Activated CD8-positive, alpha-beta memory T cell treated with anti-CD3 and anti-CD28 coated beads for 24 hours (primary cell): ENCODE data around the gene FCAMR.

ENCODE experiments used
- DNase-seq: peaks from one replicate; pipeline ENCODE4 v3.0.0-alpha.2; 2020

Gene FCAMR

GRCh38 chr1:206998816-206999215, 28.6 kb upstream of the FCAMR start:
- no peak for DNase-seq

- no peak for DNase-seq
Observed at GRCh38 chr1:206992790-206993189, 22.5 kb upstream of the FCAMR start.

GRCh38 chr1:206987873-206988272, 17.6 kb upstream of the FCAMR start:
- DNase-seq, result no peak

GRCh38 chr1:206986885-206987284, 16.6 kb upstream of the FCAMR start:
- no peak for DNase-seq

GRCh38 chr1:206986402-206986801, 16.1 kb upstream of the FCAMR start:
- no peak for DNase-seq

GRCh38 chr1:206985162-206985749, 15.0 kb upstream of the FCAMR start:
- DNase-seq, result no peak

- peak; percentile 76 for DNase-seq
Observed at GRCh38 chr1:206982216-206982615, 12.0 kb upstream of the FCAMR start.

- DNase-seq, result no peak
Observed at GRCh38 chr1:206979379-206980043, 9.3 kb upstream of the FCAMR start.

- DNase-seq, result no peak
Observed at GRCh38 chr1:206978259-206978658, 8.0 kb upstream of the FCAMR start.

GRCh38 chr1:206975306-206975705, 5.0 kb upstream of the FCAMR start:
- no peak for DNase-seq

GRCh38 chr1:206974140-206974539, 3.9 kb upstream of the FCAMR start:
- no peak for DNase-seq

GRCh38 chr1:206972728-206973127, 2.5 kb upstream of the FCAMR start:
- DNase-seq, result no peak

GRCh38 chr1:206971029-206971655, 882 bp upstream of the FCAMR start:
- no peak for DNase-seq

- no peak for DNase-seq
Observed at GRCh38 chr1:206969090-206969489, 1.2 kb downstream of the FCAMR start.

GRCh38 chr1:206967096-206967849, 3.0 kb downstream of the FCAMR start:
- DNase-seq, result no peak

GRCh38 chr1:206965781-206966180, 4.5 kb downstream of the FCAMR start:
- DNase-seq, result no peak

- no peak for DNase-seq
Observed at GRCh38 chr1:206963740-206964139, 6.5 kb downstream of the FCAMR start.

- DNase-seq, result no peak
Observed at GRCh38 chr1:206963119-206963712, 7.0 kb downstream of the FCAMR start.

- DNase-seq, result no peak
Observed at GRCh38 chr1:206962272-206962671, 8.0 kb downstream of the FCAMR start.

- no peak for DNase-seq
Observed at GRCh38 chr1:206961668-206962067, 8.6 kb downstream of the FCAMR start.

- no peak for DNase-seq
Observed at GRCh38 chr1:206960676-206961386, 9.4 kb downstream of the FCAMR start.

GRCh38 chr1:206958144-206958543, 12.1 kb downstream of the FCAMR start:
- no peak for DNase-seq

- DNase-seq, result no peak
Observed at GRCh38 chr1:206957639-206958038, 12.6 kb downstream of the FCAMR start.
